Tibial artery (tissue), 4 donors: ENCODE data around the gene ZNF385B.
"Not testable (repeated sequence)": the region's sequence is repeated elsewhere in the genome, so short reads cannot be mapped to it uniquely, and the experiment has no call there.

Experiments
- DNase-seq, 2 donors: peaks; one replicate each; pipeline ENCODE4 v3.0.0-alpha.2; 2019
- H3K27ac ChIP-seq, 2 donors: fragments of 200-600 bp; sonication (generic) in 1 of 2; 1 replicate in 1 of 2; 2 replicates in 1 of 2; pipeline ENCODE4 v1.5.1; 2018 to 2019; ENCODE audit warnings: mild to moderate bottlenecking in 1 of 2
- H3K27me3 ChIP-seq, 2 donors: fragments of 200-600 bp; sonication (generic) in 1 of 2; one replicate each; pipeline versions ENCODE4 v1.5.1 to v1.6.0; 2016 to 2019
- H3K36me3 ChIP-seq, 3 donors: fragments of 200-600 bp; sonication (generic) in 2 of 3; one replicate each; pipeline ENCODE4 v1.5.1; 2016 to 2019; ENCODE audit warnings: mild to moderate bottlenecking in 2 of 3
- H3K4me1 ChIP-seq, 4 donors: fragments of 200-600 bp; sonication (generic) in 2 of 4; 1 replicate in 3 of 4; 2 replicates in 1 of 4; pipeline ENCODE4 v1.5.1; 2016 to 2019
- H3K4me3 ChIP-seq, 2 donors: fragments of 200-600 bp; sonication (generic) in 1 of 2; 1 replicate in 1 of 2; 2 replicates in 1 of 2; pipeline ENCODE4 v1.5.1; 2018 to 2019; ENCODE audit warnings: mild to moderate bottlenecking in 2 of 2
- H3K9me3 ChIP-seq, 3 donors: fragments of 200-600 bp; sonication (generic) in 1 of 3; one replicate each; pipeline ENCODE4 v1.5.1; 2016 to 2019
- CTCF ChIP-seq, 2 experiments: fragments of 200-600 bp in 1 of 2; fragments of 450-650 bp in 1 of 2; IDR thresholded peaks; one replicate each; pipeline ENCODE4 v1.5.1; 2017 to 2019; ENCODE audit warnings: antibody characterized with exemption in 2 of 2, mild to moderate bottlenecking in 1 of 2, moderate library complexity in 1 of 2
- intact Hi-C: fragments of 100-400 bp; cut with DNase I; formaldehyde crosslinking; loops from one replicate; pipeline ENCODE4 v1.15.0; 2023; ENCODE audit warnings: low total_unique reads

The ZNF385B gene

DNA sequence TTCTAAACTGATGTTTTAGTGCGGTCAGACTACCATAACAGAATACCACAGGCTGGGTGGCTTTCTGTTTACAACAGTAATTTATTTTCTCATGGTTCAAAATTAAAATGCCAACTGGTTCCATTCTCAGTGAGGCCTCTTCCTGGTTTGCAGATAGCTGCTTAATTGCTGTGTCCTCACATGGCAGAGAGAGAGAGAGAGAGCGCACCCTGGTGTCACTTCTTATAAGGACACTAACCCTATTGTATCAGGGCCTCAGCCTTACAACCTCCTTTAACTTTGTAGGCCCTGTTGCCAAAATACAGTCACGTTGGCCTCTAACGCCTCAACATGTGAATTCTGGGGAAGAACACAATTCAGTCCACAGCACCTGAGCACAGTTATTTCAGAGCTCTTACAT lies 37.5 kb upstream of the ZNF385B start:
- TF ChIP-seq CTCF (IDR thresholded peaks at IDR 0.05), result no peak
- Histone ChIP-seq H3K4me3 (no peak overlapping the region), H3K4me1 (no peaks in the 10 kb centered on the region), H3K9me3 (no peaks in the 10 kb centered on the region), H3K36me3 (no peaks in the 10 kb centered on the region), H3K27ac (no peak overlapping the region), H3K27me3 (no peaks in the 10 kb centered on the region)
- intact Hi-C loops, result no loop called here
- no peak for DNase-seq

DNA sequence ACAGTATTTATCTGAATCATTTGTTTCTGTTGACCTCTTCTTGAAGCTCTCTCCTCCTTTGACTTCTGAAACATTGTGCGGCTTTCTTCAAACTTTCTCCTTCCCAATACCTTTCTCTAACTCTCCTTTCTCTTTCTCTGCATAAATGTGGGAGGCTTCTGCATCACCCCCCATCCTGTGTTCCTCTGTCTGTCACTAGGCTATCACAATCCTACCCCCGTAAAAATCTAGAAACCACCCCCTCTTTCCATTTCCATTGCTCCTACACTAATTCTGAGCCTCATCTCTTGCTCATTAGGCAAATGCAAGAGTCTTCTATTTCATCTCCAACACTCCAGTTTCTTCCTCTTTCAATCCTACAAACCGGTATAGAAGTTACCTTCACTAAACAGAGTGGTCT lies 32.2 kb upstream of the ZNF385B start:
- no peak overlapping the region for H3K4me3 ChIP-seq
- intact Hi-C loops, result no loop called here

GRCh38 chr2:179891237-179891636 lies 29.8 kb upstream of the ZNF385B start:
- Histone ChIP-seq H3K36me3 (no peaks in the 10 kb centered on the region), H3K4me3 (no peak overlapping the region), H3K27me3 (no peaks in the 10 kb centered on the region), H3K27ac (no peak overlapping the region), H3K9me3 (no peaks in the 10 kb centered on the region), H3K4me1 (no peaks in the 10 kb centered on the region)
- DNase-seq, result no peak
- no peak for TF ChIP-seq CTCF (IDR thresholded peaks at IDR 0.05)
- intact Hi-C loops, result no loop called here

More for the DNA sequence above, 32.2 kb upstream of the ZNF385B start:
- TF ChIP-seq CTCF (IDR thresholded peaks at IDR 0.05), result no peak
- Histone ChIP-seq H3K27ac (no peak overlapping the region), H3K36me3 (no peaks in the 10 kb centered on the region), H3K4me1 (no peaks in the 10 kb centered on the region), H3K9me3 (no peaks in the 10 kb centered on the region), H3K27me3 (no peaks in the 10 kb centered on the region)
- DNase-seq, result no peak

DNA sequence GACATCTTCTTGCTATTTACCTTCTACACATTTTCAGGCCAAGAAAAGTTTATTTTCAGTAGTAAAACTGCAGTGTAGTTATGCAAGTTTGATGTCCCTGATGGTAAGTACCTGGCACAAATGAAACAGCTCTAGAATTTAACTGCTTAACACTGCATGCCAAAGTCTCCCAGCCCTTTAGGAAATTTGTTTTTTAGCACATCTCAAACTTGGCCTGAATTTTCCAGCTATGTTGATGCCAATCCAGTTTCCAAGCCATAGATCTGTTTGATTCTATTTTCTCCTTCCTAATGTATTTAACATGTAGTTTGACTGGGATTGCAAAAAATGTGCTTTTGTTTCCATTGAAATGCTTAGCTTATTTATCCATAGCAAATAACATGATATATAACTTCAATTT lies 29.3 kb upstream of the ZNF385B start:
- TF ChIP-seq CTCF (IDR thresholded peaks at IDR 0.05), result no peak
- H3K4me3 ChIP-seq, result no peak overlapping the region
- H3K4me1 ChIP-seq, result no peaks in the 10 kb centered on the region
- intact Hi-C loops, result no loop called here
- no peaks in the 10 kb centered on the region for H3K9me3 ChIP-seq
- no peak for DNase-seq
- H3K27ac ChIP-seq, result no peak overlapping the region
- no peaks in the 10 kb centered on the region for H3K36me3 ChIP-seq
- H3K27me3 ChIP-seq, result no peaks in the 10 kb centered on the region

GRCh38 chr2:179888642-179889041 lies 27.2 kb upstream of the ZNF385B start:
- intact Hi-C loops, H3K4me1 ChIP-seq, H3K27me3 ChIP-seq, H3K4me3 ChIP-seq, DNase-seq, H3K9me3 ChIP-seq, H3K27ac ChIP-seq, H3K36me3 ChIP-seq: not testable (repeated sequence)

GRCh38 chr2:179884193-179884592 lies 22.8 kb upstream of the ZNF385B start:
- Histone ChIP-seq H3K36me3 (no peaks in the 10 kb centered on the region), H3K4me1 (no peaks in the 10 kb centered on the region), H3K27me3 (no peaks in the 10 kb centered on the region), H3K4me3 (no peak overlapping the region), H3K9me3 (no peaks in the 10 kb centered on the region), H3K27ac (no peak overlapping the region)
- no peak for DNase-seq
- intact Hi-C loops, result no loop called here
- no peak for TF ChIP-seq CTCF (IDR thresholded peaks at IDR 0.05)
